NCI-H2227 treated with DMSO at 0.1 percent for 48 hours (cell line): ENCODE measurements around the gene TARBP2.
"Not testable (repeated sequence)": the region's sequence is repeated elsewhere in the genome, so short reads cannot be mapped to it uniquely, and the experiment has no call there.

Experiments
- DNase-seq: peaks from one replicate; lab custom pipeline; 2025; lab: John Stamatoyannopoulos, UW

Gene TARBP2

DNA sequence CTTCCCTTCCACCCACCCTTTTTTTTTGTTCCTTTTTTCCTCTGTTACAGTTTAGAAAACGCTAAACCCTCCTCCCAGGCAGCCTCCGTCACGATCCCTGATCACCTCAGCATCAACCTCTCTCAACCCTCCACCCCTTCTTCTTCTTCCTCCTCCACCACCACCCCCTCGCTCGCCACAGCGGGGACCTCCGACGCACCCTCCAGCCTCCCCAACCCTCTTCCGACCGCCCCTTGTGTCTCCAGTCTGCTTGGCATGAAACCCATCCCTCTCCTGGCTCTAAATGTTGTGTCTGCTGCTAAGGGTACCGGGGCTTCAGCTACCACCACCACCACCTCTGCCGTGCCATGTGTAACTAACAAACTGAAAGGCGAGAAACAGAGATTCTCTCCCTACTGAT lies 26.3 kb upstream of the TARBP2 start:
- DNase-seq, result no peak

DNA sequence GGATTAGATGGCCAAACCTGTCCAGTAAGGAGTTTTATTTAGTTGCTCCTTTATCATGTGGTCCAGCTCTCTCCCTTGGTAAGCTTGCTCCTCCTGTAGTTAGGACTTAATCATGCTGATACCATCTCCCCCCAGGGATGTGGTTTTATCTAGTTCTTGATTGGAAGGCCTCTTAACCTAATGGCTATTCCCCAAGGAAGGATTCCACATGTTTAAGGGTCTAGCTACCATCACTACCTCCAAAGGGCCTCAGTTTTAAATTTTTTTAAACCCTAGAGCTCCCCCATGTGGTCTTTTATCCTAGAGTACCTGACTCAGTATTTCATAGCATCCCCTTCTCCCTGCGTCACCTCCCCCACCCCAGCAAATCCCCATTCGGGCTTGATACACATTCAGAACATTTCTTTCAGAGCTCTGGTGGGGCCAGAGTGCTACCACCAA lies 24.3 kb upstream of the TARBP2 start:
- DNase-seq, result no peak

DNA sequence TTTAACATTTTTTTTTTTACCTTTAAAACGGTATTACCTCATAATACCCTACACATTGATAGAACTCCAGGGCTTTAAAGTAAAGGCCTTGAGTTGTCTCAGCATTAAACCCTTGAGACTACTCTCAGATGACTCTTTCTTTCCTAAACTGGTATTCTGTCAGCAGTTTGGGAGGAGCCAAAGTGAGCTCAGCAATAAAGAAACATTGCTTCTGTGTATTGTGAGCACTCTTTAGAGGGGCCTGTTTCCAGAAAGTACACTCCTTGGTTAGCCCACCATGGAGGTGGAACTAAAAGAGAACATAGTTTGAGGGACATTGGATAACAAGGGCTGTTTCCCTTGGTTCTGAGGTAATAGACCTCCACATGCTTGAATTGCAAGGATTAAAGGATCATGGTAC lies 22.2 kb upstream of the TARBP2 start:
- DNase-seq, result no peak

DNA sequence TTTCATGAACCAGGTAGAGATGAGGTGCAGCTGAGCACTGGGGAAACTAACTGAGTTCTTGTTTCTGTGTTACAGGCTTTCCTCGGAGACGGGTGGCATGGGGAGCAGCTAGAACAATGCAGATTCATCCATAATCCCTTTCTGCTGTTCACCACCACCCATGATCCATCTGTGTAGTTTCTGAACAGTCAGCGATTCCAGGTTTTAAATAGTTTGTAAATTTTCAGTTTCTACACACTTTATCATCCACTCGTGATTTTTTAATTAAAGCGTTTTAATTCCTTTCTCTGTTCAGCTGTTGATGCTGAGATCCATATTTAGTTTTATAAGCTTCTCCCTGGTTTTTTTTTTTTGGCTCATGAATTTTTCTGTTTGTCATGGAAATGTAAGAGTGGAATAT lies 21.8 kb upstream of the TARBP2 start:
- DNase-seq, result no peak

DNA sequence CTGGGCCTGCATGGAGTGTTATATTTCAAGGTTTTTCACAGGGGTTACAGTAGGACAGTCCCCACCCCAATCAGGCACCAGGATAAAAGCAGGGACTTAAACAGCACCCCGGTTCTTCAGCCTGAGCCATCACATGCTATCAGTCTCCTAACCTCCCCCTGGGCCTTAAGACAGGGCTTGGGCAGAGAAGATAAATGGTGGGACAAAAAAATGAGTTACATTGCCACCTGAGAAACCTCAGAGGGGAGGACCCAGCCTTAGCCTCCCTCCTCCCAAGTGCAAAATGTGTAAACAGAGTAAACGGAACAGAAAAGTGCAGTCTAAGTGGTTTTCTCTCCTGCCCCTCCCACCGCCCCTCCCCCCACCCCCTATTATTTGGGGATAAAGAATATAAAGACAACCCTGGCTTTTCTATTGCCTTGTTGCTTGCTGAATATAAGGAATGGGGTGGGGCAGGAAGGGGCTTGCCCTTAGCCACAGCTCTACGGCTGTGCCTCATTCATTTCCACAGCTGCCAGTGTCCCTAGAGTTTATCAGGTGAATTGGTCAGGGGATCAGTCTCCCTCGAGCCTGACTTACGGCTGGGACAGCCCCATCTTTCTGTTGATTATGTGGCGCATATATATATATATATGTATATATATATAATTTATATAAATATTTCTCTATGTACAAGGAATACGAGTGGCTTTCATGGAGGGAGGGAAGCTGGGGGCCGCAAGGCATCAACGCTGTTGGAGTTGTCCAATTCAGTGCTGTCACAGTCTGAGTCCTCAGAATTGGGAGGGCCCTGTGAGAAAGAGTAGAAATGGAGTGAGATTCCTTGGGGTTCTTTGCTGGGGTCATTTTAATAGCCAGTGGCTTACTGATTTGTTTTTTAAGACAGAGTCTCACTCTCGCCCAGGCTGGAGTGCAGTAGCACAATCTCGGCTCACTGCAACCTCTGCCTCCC lies 20.3 kb upstream of the TARBP2 start:
- DNase-seq, result no peak

DNA sequence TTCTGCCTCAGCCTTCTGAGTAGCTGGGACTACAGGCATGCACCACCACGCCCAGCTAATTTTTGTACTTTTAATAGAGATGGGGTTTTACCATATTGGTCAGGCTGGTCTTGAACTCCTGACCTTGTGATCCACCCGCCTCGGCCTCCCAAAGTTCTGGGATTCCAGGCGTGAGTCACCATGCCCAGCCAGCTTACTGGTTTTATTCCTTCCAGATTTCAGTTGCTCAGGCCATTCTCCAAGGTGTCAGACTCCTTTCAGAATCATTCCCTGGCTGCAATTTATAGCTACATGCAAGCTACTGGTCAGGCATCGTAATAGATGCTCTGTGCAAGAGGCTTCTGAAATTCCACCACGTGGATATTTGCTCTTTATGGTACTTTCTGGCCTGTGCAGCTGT lies 19.6 kb upstream of the TARBP2 start:
- DNase-seq, result not testable (repeated sequence)

DNA sequence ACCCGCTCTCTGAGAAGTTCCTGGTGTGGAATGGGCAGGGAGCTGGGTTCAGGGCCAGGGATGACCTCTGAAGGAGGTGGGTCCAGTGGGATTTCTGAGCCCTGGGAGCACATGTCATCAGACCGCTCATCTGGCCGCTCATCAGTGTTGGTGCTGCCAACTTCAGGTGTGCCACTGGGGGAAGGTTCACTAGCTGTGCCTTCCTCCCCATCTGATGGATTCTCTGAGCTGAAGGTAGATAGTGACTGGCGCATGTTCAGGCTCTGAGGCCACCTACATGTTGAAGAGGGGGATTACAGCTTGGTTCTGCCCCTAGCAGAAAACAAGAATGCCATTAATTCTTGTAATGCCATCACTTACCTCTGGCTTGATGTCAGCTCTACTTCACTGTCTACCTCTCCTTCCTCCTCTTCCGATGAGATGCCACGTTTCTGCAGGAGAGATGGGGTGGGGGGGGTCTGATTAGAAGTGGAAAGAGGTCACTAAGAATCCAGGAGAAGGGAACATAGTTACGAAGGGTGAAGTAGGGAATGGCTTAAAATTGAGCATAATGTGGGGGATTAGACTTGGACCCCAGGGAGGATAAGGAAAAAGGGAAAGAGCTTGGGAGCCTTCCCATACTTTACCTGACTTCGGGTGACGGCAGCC lies 19.0 kb upstream of the TARBP2 start:
- no peak for DNase-seq

DNA sequence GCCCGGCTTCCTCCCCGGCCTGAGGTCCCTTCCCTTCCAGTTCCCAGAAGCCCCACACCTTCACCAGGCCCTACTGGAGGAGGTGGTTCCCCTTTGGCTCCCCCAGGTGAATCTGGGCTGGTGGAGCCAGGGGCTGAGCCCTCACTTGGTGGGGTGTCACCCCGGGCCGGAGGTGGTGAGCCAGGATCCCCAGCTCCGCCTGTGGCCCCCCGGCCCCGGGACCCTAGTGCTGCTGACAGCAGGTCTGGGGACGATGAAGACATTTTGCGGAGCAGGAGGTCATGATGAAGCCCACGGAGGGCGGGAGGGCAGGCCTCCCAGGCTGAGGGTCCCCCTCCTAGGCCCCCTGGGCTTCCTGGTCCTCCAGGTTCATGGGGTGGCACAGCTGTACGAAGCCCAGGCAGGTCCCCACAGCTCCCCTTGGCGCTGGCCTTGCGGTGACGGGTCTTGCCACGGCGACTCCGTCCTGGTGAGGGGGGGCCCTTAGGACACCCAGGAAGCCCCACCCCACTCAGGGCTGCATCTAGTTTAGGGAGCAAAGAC lies 18.4 kb upstream of the TARBP2 start:
- DNase-seq, result no peak

DNA sequence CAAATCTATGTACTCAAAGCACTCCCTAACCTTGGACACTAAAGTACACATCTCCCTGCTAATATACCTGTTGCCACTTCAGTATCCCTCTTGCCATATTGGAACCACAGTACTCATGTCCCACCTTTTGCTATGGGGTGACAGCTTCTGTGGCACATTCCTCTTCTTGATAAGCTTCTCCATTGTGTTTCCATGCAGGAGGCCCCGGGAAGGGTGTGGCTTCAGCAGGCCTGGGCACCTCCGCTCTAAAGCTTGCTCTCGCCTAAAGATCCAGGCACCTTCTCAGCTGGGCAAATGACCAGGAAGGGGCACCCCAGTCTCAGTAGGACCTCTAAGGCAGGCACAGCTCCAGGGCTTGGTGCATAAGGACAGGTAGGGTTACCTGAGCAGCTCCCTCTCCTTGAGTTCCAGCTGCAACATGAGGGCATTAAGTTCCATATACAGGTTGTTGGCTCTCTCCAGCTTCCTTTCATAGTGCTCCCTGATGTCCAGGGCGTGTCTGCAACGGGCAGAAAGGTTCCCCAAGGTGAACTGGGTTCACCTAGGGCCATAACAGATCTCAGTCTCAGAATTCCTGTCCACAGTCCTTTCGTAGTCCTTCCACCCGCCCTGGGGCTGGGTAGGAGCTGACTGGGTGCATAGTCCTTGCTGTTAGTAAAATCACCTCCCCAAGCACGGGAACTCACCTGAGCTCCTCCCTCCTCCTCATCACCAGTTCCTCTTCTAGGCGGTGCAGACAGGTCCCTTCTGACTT lies 17.7 kb upstream of the TARBP2 start:
- DNase-seq, result no peak

DNA sequence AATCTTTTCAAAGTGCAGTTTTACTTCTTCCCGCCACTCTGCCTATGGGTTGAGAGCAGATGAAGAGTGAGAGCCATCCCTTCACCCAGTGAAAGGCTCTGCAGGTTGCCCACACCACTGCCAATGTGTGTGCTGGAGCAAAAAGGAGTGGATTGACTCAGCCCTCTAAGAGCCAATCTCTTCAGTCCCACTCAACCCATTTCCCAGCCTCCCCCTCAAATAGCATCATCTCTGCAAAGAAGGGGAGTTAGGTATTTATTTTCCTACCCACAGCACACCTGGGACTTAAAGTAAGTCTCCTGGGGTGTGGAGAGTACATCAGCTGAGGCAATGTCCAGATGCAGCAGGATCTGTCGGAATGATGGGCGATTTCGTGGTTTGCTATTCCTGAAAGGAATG lies 17.1 kb upstream of the TARBP2 start:
- DNase-seq, result no peak

DNA sequence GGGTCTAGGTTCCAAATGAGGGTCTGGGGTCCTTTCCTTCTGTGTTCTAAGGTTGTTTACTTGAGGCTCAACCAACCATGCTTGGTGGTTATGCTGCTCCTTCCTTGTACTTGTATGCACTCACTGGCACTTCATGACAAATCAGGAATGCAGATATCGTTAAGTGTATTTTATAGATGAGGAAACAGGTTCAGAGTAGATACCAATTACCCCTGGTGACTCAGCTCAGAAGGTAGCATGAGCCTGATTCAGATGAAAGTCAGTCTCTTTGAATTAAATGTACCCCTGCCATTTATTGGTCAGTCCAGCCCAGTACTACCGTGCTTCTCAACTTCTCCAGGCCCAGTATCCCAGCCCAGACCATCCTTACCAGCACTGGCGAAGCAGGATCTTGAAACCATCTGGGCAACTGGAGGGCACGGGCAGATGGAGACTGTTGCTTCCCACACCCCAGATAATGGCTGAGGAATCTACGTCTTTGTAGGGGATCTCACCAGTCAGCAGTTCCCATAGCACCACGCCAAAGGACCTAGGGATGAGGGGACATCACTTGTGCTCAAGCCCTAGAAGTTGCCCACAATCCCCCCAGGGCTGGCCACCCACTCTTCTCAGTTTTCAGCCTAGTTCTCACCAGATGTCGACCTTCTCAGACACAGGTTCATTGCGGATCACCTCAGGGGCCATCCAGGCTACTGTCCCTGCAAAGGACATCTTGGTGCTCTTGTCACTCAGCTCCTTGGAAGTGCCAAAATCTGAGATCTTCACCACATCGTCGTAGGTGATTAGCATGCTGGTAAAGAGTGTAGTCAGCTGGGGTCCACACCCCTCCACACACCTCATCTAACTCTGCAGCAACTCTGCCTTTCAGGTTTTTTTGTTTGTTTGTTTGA lies 16.2 kb upstream of the TARBP2 start:
- DNase-seq, result no peak

DNA sequence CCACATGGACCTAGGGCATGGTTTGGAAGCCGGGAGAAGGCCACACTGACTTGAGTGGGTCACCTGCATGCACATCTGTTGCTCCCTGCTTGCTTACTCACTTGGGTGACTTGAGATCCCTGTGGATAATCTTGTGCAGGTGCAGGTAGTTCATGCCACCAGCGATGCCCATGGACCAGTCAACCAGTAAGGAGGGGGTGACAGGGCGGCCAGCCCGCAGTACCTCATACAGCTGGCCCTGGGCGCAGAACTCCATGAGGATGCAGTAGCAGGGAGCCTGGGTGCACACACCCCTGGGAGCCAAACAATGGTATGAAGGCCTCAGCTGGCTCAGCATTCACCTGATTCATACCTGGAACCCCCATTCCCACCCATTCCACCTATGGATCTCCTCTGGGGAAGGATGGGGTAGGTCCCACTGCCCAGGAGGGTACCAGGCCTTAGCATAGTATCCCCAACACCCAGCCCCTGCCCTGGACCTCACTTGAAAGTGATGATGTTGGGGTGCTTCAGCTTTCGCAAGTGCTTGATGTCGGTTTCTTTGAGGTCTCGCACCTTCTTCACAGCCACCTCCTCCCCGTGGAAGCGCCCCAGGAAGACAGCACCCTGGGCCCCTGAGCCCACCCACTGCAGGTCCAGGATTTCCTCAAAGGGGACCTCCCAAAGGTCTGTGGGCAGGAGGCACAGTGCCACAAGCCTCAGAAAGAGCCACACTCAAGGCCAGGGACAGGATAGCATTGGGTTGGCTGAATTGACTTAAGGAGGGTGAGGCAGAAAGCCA lies 14.9 kb upstream of the TARBP2 start:
- no peak for DNase-seq

DNA sequence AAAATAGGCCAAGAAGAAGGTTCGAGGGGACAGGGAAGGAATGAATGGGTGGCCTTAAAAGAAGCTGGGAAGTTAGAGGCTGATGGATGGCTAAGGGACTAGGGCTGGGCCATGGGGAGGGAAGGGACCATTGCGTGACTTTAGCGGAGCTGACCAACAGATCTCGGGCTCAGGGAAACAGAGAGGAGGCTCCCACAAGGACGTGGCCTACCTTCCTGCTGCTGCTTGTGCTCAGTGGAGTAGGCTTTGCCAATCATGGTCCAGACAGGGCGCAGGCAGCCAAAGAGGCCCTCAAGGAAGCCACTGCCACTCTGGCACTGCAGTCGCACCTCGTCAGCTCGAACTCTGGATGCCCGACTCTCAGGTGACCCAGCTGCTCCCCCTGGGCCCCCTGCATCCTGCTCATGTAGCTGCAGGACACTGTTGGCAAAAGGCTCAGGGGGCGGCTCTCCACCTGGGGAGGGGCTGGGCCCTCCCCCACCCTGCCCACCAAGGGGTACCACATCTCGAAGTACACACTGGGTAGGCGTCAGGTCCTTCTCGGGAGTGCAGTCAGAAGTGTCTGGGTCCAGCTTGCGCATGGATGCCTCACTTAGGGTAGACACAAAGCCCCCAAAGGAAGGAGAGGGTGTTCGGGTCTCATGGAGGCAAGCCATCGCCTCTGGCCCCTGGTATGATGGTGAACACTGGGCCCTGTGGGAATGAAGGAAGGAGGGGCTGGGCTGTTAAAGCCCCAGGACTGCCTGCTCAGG lies 14.2 kb upstream of the TARBP2 start:
- no peak for DNase-seq

DNA sequence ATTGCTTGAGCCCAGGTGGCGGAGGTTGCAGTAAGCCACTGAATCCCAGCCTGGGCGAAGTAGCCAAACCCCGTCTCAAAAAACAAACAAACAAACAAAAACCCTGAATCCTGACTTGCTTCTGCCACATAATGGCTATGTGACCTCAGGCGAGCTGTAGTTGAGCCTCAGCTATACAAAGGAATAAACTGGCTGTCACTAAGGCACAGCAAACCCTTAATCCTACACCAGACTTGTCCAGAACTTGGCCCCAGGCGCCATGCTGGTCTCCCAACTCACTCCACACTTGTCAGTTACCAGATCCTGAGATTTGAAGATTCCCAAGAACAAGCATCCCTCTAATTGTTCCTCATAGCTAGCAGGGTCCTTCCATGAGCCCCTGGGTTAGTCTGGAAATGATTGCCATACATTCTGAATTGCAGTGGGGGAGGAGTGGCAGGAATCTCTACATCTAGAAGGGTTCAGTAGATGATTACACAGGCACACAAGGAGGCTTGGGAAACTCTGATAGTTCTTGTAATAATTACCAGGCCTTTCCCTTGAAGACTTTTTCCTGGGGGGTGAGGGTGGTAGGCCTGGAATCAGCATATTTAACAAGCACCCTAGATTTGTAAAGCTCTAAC lies 11.7 kb upstream of the TARBP2 start:
- DNase-seq, result peak; percentile 27

DNA sequence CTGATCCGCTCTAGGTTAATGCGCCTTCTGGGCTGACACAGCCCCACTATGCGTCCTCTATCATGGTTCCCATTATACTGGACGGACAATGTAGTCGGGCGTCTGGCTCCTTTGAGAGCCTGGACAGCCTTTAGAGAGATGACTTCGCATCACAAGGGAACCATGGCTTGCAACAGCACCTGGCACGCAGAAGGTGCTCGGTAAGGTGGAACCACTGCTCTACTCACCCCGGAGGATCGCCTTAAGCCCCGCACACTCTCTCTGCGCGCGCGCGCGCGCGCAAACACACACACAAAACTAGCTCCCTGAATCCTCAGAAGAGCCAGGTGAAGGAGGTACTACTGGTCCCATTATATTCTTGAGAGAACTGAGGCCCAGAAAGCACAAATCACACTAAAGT lies 8.9 kb upstream of the TARBP2 start:
- DNase-seq, result no peak

DNA sequence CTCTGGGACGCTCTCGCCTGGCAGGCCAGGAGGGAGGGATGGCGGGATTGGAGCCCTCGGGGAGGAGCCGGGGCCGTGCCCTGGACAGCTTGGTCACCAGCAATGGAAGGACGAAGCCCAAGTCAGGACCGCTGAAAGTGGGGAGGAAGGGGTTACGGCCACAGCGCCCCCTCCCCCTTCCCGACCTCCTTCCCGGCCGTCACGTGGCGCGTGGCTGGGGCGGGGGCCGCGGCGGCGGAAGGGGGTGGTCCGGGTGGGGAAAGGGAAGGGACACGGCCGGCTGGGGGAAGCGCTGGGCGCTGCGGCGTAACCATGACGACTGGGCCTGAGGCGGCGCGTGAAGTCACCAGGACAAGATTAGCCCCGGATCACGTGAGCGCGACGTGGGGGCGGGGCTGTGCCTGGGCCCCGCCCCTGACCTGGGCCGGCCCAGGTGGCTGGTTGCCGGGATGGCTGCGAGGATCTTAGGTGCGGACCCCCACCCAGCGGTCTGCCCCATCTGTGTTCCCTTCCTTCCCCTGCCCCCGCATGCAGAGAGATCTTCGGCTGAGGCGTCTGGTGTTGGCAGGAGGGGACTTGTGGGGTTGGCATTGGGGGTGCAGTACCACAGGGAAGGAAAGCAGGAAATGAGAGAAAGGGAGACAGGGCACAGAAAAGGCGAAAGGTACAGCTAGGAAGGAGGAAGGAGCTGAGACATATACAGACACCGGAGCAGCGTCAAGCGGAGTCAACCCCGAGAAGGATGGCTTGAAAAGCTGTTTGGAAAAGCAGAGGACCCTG lies 8.1 kb upstream of the TARBP2 start:
- DNase-seq, result peak; percentile 90

DNA sequence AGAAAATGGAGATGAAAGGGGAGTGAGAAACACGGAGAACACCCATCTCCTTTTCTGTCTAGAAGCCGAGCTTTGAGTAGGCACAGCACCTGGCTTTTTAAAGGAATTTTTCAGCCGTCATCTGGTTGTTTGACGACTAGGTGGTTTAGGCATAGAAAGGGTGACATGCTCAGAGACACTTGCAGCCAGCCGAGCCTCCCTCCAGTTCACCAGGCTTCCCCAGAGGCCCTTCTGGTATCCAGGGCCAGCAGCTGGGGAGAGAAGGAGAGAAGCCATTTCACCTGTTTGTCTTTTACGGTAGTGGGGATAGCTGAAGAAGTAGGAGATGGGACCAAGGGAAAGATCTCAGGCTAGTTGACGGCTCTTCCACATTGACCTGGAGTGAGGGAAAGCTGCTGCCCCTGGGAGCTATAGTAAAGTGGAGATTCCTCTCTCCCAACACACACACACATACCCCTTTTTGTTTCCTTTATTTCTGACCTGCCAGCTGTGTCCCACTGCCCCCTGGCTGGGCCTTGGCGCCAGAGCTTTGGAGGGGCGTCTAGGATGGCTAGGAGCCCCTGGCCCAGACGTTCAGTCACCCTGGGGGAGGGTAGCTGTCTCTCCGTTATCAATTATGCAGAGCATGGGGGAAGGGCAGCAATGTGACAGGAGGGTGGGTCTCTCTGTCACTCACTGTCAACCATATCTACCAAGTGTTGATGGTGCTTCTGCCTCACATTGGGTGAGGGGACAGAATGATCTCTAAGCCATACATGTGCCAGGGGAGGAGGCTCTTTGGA lies 7.3 kb upstream of the TARBP2 start:
- no peak for DNase-seq
